Natural killer cell (primary cell): ENCODE results near the gene LHFPL3. TPM values are rescaled to one million over a fixed set of nuclear protein-coding genes. Genes with fewer than 3 reads are reported as not detected.

ENCODE experiments used
- ATAC-seq, 3 donors: fragments of 150-1000 bp in 2 of 3; fragments of 200-7000 bp in 1 of 3; cut with Tn5 transposase; 1 replicate in 1 of 3; 2 replicates in 2 of 3; pipeline ENCODE4 v1.10.0; 2021; ENCODE audit warnings: mild to moderate bottlenecking in 2 of 3, moderate library complexity in 2 of 3
- DNase-seq, 2 donors: peaks; one replicate each; pipeline versions ENCODE4 v3.0.0 to v3.0.0-alpha.2; 2013 to 2021; ENCODE audit warnings: mixed read lengths in 1 of 2
- H3K27ac ChIP-seq: one replicate; pipeline ENCODE4 v1.5.1; 2013; ENCODE audit warnings: mild to moderate bottlenecking, low read length
- H3K27me3 ChIP-seq: one replicate; pipeline ENCODE4 v1.6.1; 2013; ENCODE audit warnings: low read length; ENCODE audit not compliant: control insufficient read depth, insufficient read depth
- H3K36me3 ChIP-seq: one replicate; pipeline ENCODE4 v1.6.1; 2013; ENCODE audit warnings: low read length; ENCODE audit not compliant: control insufficient read depth, insufficient read depth
- H3K4me1 ChIP-seq: one replicate; pipeline ENCODE4 v1.6.1; 2013; ENCODE audit warnings: low read length; ENCODE audit not compliant: control insufficient read depth, insufficient read depth
- H3K4me3 ChIP-seq: one replicate; pipeline ENCODE4 v1.5.1; 2013; ENCODE audit warnings: low read length
- H3K9me3 ChIP-seq: one replicate; pipeline ENCODE4 v1.6.1; 2013; ENCODE audit warnings: low read length; ENCODE audit not compliant: control insufficient read depth, insufficient read depth
- H3K27ac Mint-ChIP-seq, 2 donors: one replicate each; pipeline ENCODE4 v1.8.0; 2022; ENCODE audit warnings: mild to moderate bottlenecking in 2 of 2, mixed read lengths in 2 of 2, moderate library complexity in 1 of 2
- H3K27me3 Mint-ChIP-seq, 2 donors: one replicate each; pipeline ENCODE4 v1.8.0; 2022; ENCODE audit warnings: low read depth in 2 of 2, mixed read lengths in 2 of 2
- H3K36me3 Mint-ChIP-seq: one replicate; pipeline ENCODE4 v1.8.0; 2022; ENCODE audit warnings: mixed read lengths
- H3K4me1 Mint-ChIP-seq, 2 donors: one replicate each; pipeline ENCODE4 v1.8.0; 2022; ENCODE audit warnings: mixed read lengths in 2 of 2
- H3K4me3 Mint-ChIP-seq: one replicate; pipeline ENCODE4 v1.8.0; 2022; ENCODE audit warnings: mild to moderate bottlenecking, moderate library complexity, mixed read lengths
- H3K9me3 Mint-ChIP-seq, 2 donors: one replicate each; pipeline ENCODE4 v1.8.0; 2022; ENCODE audit warnings: mixed read lengths in 2 of 2
- CTCF ChIP-seq: fragments of 200-600 bp; IDR thresholded peaks from one replicate; pipeline ENCODE4 v1.8.0; 2022; ENCODE audit warnings: antibody characterized with exemption
- WGBS: methylation state at CpG from one replicate; pipeline ENCODE4 v1.1.7; 2013; ENCODE audit warnings: missing lambda C conversion rate; ENCODE audit not compliant: insufficient coverage; 5-methylcytosine and 5-hydroxymethylcytosine counted together
- intact Hi-C: fragments of 100-400 bp; cut with micrococcal nuclease; formaldehyde crosslinking; loops from one replicate; pipeline ENCODE4 v1.14.2; 2022
- total RNA-seq, 4 donors: library from RNA; stranded (reverse); fragments of 120-200 nt in 1 of 4; gene quantifications; one replicate each; pipeline versions ENCODE4 v1.2.3 to v1.2.4, GENCODE V29; 2013 to 2022

The LHFPL3 gene
- total RNA-seq, 3 donors from 2014 or later (not counting 1 experiment from before 2014, with no cell fraction given), result not detected

GRCh38 chr7:104327938-104328295 lies 486 bp upstream of the LHFPL3 start:
- H3K27ac Mint-ChIP-seq, result no peak overlapping the region
- DNase-seq, result no peak
- Histone ChIP-seq H3K9me3 (no peaks in the 10 kb centered on the region), H3K27me3 (peaks cover 23% of the 10 kb centered on the region), H3K4me3 (no peak overlapping the region), H3K36me3 (no peaks in the 10 kb centered on the region), H3K4me1 (peaks cover 3% of the 10 kb centered on the region), H3K27ac (no peak overlapping the region)
- no peak overlapping the region for H3K4me3 Mint-ChIP-seq
- peaks cover 34 to 36% of the 10 kb centered on the region in 2 donors for H3K27me3 Mint-ChIP-seq
- no peaks in the 10 kb centered on the region for H3K4me1 Mint-ChIP-seq
- no peaks in the 10 kb centered on the region for H3K9me3 Mint-ChIP-seq
- WGBS, result 8% methylated on average over 13 of the region's 13 CpGs
- ATAC-seq, result no peak
- peaks cover 8% of the 10 kb centered on the region for H3K36me3 Mint-ChIP-seq
- TF ChIP-seq CTCF, result no peak
- intact Hi-C loops, result no loop called here

- TF ChIP-seq CTCF, result no peak
- H3K4me1 ChIP-seq, result peaks cover 3% of the 10 kb centered on the region
- H3K36me3 ChIP-seq, result no peaks in the 10 kb centered on the region
- no peak for ATAC-seq
- H3K4me3 Mint-ChIP-seq, result no peak overlapping the region
- no peaks in the 10 kb centered on the region for H3K9me3 ChIP-seq
- peaks cover 23% of the 10 kb centered on the region for H3K27me3 ChIP-seq
- no peak overlapping the region for H3K4me3 ChIP-seq
- no peaks in the 10 kb centered on the region for H3K4me1 Mint-ChIP-seq
- no peak overlapping the region for H3K27ac ChIP-seq
- no peak overlapping the region for H3K27ac Mint-ChIP-seq
- H3K36me3 Mint-ChIP-seq, result peaks cover 8% of the 10 kb centered on the region
- no peak for DNase-seq
- no peaks in the 10 kb centered on the region for H3K9me3 Mint-ChIP-seq
- intact Hi-C loops, result no loop called here
- peaks cover 34 to 36% of the 10 kb centered on the region in 2 donors for H3K27me3 Mint-ChIP-seq
- WGBS, result 4% methylated on average over 59 of the region's 59 CpGs
Observed at GRCh38 chr7:104328970-104329825, 795 bp downstream of the LHFPL3 start.

GRCh38 chr7:104341546-104341945 lies 13.1 kb downstream of the LHFPL3 start:
- no peaks in the 10 kb centered on the region for H3K4me1 Mint-ChIP-seq

More at GRCh38 chr7:104341546-104341945, 13.1 kb downstream of the LHFPL3 start:
- no peak overlapping the region for H3K27ac Mint-ChIP-seq
- H3K9me3 Mint-ChIP-seq, result peaks cover 0 to 2% of the 10 kb centered on the region in 2 donors
- no peak for DNase-seq
- Histone ChIP-seq H3K27me3 (no peaks in the 10 kb centered on the region), H3K36me3 (no peaks in the 10 kb centered on the region), H3K4me3 (no peak overlapping the region), H3K9me3 (no peaks in the 10 kb centered on the region), H3K4me1 (no peaks in the 10 kb centered on the region), H3K27ac (no peak overlapping the region)
- H3K27me3 Mint-ChIP-seq, result peaks cover 0 to 3% of the 10 kb centered on the region in 2 donors
- H3K36me3 Mint-ChIP-seq, result no peaks in the 10 kb centered on the region
- no peak for TF ChIP-seq CTCF
- no peak for ATAC-seq
- no peak overlapping the region for H3K4me3 Mint-ChIP-seq
- intact Hi-C loops, result no loop called here
- 0% methylated on average over 1 of the region's 2 CpGs for WGBS
